ENCODE measurements around the gene NFYB. TPM values are rescaled to one million over a fixed set of nuclear protein-coding genes. Genes with fewer than 3 reads are reported as not detected.

The NFYB gene
- total and polyA plus RNA-seq, 2 donors (not counting 3 experiments of a cell fraction or from before 2014, with no cell fraction given) = 10.2 to 23.3 TPM

DNA sequence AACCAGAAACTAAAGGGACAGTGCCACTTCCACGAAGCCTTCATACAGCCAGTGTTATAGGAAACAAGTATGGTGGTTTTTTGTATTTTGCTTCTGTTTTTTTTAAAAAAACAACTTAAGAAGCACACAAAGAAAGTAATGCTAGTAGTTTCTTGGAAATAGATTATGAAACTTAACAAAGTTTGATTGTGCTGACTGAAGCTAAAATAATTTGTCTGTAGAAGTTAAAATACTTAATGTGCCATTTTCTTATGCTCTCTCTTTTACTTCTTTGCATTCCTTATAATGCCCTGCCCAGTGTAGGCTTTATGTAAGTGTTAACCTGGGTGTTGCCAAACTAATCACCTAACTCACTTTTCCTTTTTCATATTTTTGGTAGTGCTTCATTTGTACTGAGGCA, 57.2 kb downstream of the NFYB start:
- intact Hi-C loops (cut with micrococcal nuclease) = no loop called here
- H3K9me3 ChIP-seq (replicated peaks; ENCODE audit: control insufficient read depth, insufficient read depth, low read length) = no peaks in the 10 kb centered on the region
- no peak for DNase-seq (ENCODE audit: low read depth, low spot score)
- no peak overlapping the region for H3K9ac ChIP-seq (replicated peaks; ENCODE audit: extremely low read depth, insufficient read depth, low read length)
- no TSS peak for BruUV-seq (replicated peaks)
- dilution Hi-C loops (cut with MboI; ENCODE audit: extremely low pct_ligation_motif_present, low sequenced_read_pairs) = no loop called here
- no peaks in the 10 kb centered on the region for H3K9me1 ChIP-seq (replicated peaks; ENCODE audit: control insufficient read depth, extremely low read depth, insufficient read depth, low read length)
- H3K27me3 ChIP-seq (ENCODE audit: control insufficient read depth in 2 of 2, insufficient read depth in 2 of 2, low read length in 2 of 2) = no peaks in the 10 kb centered on the region
- POLR2A ChIA-PET = no interaction called here
- H3K79me2 ChIP-seq (ENCODE audit: control insufficient read depth, insufficient read depth, low read length) = peaks cover 6% of the 10 kb centered on the region
- no peak overlapping the region for H3K4me2 ChIP-seq (ENCODE audit: insufficient read depth, low read length)
- H3K27ac ChIP-seq (ENCODE audit: insufficient read depth, low read depth, low read length) = no peak overlapping the region
- no peak overlapping the region for H2AFZ ChIP-seq (ENCODE audit: low read depth, low read length)
- no peak for TF ChIP-seq POLR2AphosphoS5 (IDR thresholded peaks at IDR 0.05; ENCODE audit: insufficient read depth, low read depth, low read length)
- peaks cover 0 to 3% of the 10 kb centered on the region in 2 experiments for H3K36me3 ChIP-seq (ENCODE audit: control insufficient read depth in 2 of 2, extremely low read depth in 1 of 2, insufficient read depth in 2 of 2, low read length in 2 of 2)
- no peaks in the 10 kb centered on the region for H3K4me1 ChIP-seq (ENCODE audit: control insufficient read depth, extremely low read depth, insufficient read depth, low read length)
- CTCF ChIA-PET = no interaction called here
- H4K20me1 ChIP-seq (replicated peaks; ENCODE audit: control insufficient read depth, extremely low read depth, insufficient read depth, low read length) = no peaks in the 10 kb centered on the region
- FAIRE-seq = no peak
- no peak overlapping the region for H3K4me3 ChIP-seq (replicated peaks in 1 of 3; ENCODE audit: insufficient read depth in 1 of 3, low read depth in 1 of 3, low read length in 3 of 3)

- ChIA-PET POLR2A (no interaction called here), CTCF (no interaction called here)
- dilution Hi-C loops (cut with MboI; ENCODE audit: extremely low pct_ligation_motif_present, low sequenced_read_pairs) = no loop called here
- no TSS peak for BruUV-seq (replicated peaks)
- Histone ChIP-seq H3K9me1 (replicated peaks; ENCODE audit: control insufficient read depth, extremely low read depth, insufficient read depth, low read length) (no peaks in the 10 kb centered on the region), H3K9ac (replicated peaks; ENCODE audit: extremely low read depth, insufficient read depth, low read length) (no peak overlapping the region), H3K4me2 (ENCODE audit: insufficient read depth, low read length) (no peak overlapping the region), H3K9me3 (replicated peaks; ENCODE audit: control insufficient read depth, insufficient read depth, low read length) (no peaks in the 10 kb centered on the region), H4K20me1 (replicated peaks; ENCODE audit: control insufficient read depth, extremely low read depth, insufficient read depth, low read length) (no peaks in the 10 kb centered on the region), H3K4me3 (replicated peaks in 1 of 3; ENCODE audit: insufficient read depth in 1 of 3, low read depth in 1 of 3, low read length in 3 of 3) (no peak overlapping the region), H2AFZ (ENCODE audit: low read depth, low read length) (no peak overlapping the region), H3K27ac (ENCODE audit: insufficient read depth, low read depth, low read length) (no peak overlapping the region), H3K79me2 (ENCODE audit: control insufficient read depth, insufficient read depth, low read length) (peaks cover 8% of the 10 kb centered on the region), H3K36me3 (ENCODE audit: control insufficient read depth in 2 of 2, extremely low read depth in 1 of 2, insufficient read depth in 2 of 2, low read length in 2 of 2) (peaks cover 0 to 3% of the 10 kb centered on the region in 2 experiments), H3K4me1 (ENCODE audit: control insufficient read depth, extremely low read depth, insufficient read depth, low read length) (no peaks in the 10 kb centered on the region), H3K27me3 (ENCODE audit: control insufficient read depth in 2 of 2, insufficient read depth in 2 of 2, low read length in 2 of 2) (no peaks in the 10 kb centered on the region)
- FAIRE-seq = no peak
- TF ChIP-seq POLR2AphosphoS5 (IDR thresholded peaks at IDR 0.05; ENCODE audit: insufficient read depth, low read depth, low read length) (no peak), POLR2A (IDR thresholded peaks at IDR 0.05; ENCODE audit: low read depth, low read length) (no peak), CTCF (IDR thresholded peaks at IDR 0.05; ENCODE audit: extremely low read depth in 1 of 2, insufficient read depth in 1 of 2, low read depth in 1 of 2, low read length in 2 of 2) (no peak), GATA2 (IDR thresholded peaks at IDR 0.05; ENCODE audit: insufficient read depth, insufficient read length, low read depth, low read length) (no peak), FOS (IDR thresholded peaks at IDR 0.05; ENCODE audit: borderline replicate concordance, insufficient read depth, low read length) (no peak), MYC (IDR thresholded peaks at IDR 0.05; ENCODE audit: low read depth, low read length) (no peak)
- TF ChIP-seq, protein P1, sequence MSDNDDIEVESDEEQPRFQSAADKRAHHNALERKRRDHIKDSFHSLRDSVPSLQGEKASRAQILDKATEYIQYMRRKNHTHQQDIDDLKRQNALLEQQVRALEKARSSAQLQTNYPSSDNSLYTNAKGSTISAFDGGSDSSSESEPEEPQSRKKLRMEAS (IDR thresholded peaks at IDR 0.05; ENCODE audit: insufficient read depth, insufficient read length) = no peak
- DNase-seq (ENCODE audit: low read depth, low spot score) = no peak
- intact Hi-C loops (cut with micrococcal nuclease) = no loop called here
Observed at GRCh38 chr12:104079024-104079423, 59.0 kb downstream of the NFYB start.

Data from endothelial cell of umbilical vein (primary cell).